H7 (cell line): ENCODE data around the gene REC8. TPM values are rescaled to one million over a fixed set of nuclear protein-coding genes. Genes with fewer than 3 reads are reported as not detected.

ENCODE experiments used
- DNase-seq: peaks from one replicate; pipeline ENCODE4 v3.0.0; 2012
- H3K27me3 ChIP-seq: 2 replicates; pipeline ENCODE4 v1.6.0; 2011; ENCODE audit warnings: mild to moderate bottlenecking, low read length; ENCODE audit not compliant: control insufficient read depth, insufficient read depth
- H3K36me3 ChIP-seq: replicated peaks from 2 replicates; pipeline ENCODE4 v1.5.1; 2011; ENCODE audit warnings: low read length; ENCODE audit not compliant: control insufficient read depth, insufficient read depth
- H3K4me3 ChIP-seq: 2 replicates; pipeline ENCODE4 v1.5.1; 2011; ENCODE audit warnings: low read depth, mild to moderate bottlenecking, control low read depth, low read length, moderate library complexity; ENCODE audit not compliant: insufficient read depth
- total RNA-seq: library from RNA; depleted of rRNA; stranded (reverse); fragments of >200 nt; shearing (Covaris generic); gene quantifications from 2 replicates; pipeline ENCODE4 v1.2.3, GENCODE V29; 2014; rRNA removed

The REC8 gene, protein sequence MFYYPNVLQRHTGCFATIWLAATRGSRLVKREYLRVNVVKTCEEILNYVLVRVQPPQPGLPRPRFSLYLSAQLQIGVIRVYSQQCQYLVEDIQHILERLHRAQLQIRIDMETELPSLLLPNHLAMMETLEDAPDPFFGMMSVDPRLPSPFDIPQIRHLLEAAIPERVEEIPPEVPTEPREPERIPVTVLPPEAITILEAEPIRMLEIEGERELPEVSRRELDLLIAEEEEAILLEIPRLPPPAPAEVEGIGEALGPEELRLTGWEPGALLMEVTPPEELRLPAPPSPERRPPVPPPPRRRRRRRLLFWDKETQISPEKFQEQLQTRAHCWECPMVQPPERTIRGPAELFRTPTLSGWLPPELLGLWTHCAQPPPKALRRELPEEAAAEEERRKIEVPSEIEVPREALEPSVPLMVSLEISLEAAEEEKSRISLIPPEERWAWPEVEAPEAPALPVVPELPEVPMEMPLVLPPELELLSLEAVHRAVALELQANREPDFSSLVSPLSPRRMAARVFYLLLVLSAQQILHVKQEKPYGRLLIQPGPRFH
- total RNA-seq = 5.6 and 5.9 TPM in 2 replicates

DNA sequence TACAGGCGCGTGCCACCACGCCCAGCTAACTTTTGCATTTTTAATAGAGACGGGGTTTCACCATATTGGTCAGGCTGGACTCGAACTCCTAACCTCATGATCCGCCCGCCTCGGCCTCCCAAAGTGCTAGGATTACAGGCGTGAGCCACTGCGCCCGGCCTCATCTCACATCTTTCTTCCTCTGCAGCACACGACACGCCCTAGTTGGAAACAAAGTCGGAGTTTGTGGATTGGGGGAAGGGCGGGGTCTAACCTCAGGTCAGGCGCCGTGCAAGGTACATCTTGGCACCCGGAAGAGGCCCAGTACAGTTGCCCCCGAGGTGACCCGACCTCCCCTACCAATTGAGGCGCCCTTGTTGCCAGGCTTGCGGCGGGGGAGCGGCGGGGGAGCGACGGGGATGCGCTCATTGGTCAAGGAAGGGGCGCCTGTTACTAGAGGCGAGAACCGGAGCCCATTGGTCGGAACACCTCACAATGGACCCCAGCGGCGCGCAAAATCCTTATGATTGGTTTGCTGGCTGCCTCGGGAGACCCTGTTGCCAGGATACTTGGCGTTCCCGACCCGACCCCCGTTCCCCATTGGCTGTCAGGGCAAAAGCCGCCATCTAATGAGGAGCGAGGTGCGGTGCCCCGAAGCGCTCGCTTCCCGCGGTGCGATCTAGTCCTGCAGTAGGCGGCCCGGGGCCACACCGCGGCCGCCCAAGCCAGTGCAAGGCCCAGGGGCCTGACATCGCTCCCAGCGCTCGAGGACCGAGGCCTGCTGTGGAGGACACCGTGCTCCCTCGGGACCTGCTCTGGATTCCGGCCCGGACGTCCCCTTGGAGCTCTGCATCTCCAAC, at the start of gene REC8:
Gene REC8 (plus strand): TSS at position 659 of the 839 bp plus-strand sequence. CDS start 473 bp downstream, outside the sequence.
- Histone ChIP-seq H3K4me3 (peak within 1 kb of the TSS; percentile 69), H3K36me3 (peaks cover 5% of the 10 kb centered on the region), H3K27me3 (no peaks in the 10 kb centered on the region)
- DNase-seq = peak; percentile 100

DNA sequence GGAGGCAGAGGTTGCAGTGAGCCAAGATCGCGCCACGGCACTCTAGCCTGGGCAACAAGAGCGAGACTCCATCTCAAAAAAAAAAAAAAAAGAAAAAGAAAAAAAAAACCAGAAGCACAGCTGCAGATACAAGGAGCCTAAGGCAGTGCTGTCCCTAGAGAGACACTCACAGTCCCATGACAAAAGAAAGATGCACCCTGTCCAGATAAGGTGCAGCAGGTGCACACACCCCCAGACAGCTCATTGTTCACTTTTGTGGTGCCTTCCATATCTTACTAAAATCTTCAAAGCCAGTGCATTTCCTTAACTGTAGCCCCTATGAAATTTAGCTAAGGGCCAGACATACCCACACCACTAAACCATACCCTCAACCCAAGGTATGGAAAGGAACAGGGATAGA, 49.5 kb upstream of the REC8 start:
- no peak overlapping the region for H3K4me3 ChIP-seq
- peaks cover 33% of the 10 kb centered on the region for H3K36me3 ChIP-seq
- no peaks in the 10 kb centered on the region for H3K27me3 ChIP-seq
- no peak for DNase-seq

DNA sequence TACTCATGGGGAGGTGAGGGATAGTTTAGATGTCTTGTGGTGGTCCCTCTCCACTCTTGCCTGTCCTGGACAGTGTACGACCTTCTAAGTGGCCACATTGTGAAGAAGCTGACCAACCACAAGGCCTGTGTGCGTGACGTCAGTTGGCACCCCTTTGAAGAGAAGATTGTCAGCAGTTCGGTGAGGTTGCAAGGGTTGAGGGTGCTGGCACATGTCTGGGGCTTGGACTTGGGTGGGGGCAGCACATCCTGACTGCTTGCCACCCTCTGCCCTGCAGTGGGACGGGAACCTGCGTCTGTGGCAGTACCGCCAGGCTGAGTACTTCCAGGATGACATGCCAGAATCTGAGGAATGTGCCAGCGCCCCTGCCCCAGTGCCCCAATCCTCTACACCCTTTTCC, 49.0 kb upstream of the REC8 start:
- Histone ChIP-seq H3K4me3 (no peak overlapping the region), H3K27me3 (no peaks in the 10 kb centered on the region), H3K36me3 (peaks cover 33% of the 10 kb centered on the region)
- no peak for DNase-seq

DNA sequence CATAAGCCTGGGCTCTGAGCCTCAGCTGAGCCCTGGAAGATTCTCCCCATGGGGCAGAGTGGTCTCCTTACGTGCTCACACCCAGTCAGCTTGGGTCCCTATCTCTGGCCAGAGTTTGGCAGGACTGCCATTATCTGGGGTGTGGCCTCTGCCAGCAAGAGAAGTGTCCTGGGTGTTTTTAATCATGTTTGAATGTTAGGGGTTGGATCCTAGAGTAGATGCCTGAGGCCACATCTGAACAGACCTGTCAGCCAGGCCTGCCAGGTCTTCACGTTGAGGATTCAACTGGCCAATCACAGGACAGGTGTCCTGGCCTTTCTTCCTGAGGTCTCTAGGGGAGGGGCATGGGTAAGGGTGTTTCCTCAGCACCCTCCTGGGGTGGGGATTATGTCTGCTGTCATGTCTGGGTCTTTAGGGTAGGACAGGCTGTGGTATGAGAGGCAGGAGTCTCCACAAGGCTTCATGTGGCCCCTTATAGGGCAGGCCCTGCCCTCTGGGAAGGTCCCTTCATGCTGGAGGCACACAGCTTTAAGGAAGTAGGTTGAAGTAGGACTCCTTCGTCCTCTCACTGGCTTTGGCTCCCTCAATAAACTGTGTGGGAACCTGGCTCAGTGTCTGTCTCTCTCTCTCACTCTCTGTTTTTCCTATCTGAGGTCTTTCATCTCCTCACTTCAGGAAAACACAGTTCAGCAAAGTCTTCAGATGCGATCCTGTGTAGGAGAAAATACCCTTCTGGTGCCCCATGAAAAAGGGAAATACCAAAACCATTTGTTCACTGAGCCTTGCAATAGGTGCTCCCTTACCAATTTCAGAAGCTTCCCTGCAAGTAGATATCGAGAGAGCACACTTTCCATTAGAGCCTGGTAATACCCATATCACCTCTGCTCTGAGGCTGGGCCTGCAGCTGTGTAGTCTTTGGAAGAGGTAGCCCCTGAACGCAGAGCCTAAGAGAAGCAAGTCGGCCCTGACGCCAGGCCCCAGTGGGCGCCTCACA, 48.2 kb upstream of the REC8 start:
- Histone ChIP-seq H3K27me3 (no peaks in the 10 kb centered on the region), H3K4me3 (no peak overlapping the region), H3K36me3 (peaks cover 26% of the 10 kb centered on the region)
- DNase-seq = no peak

DNA sequence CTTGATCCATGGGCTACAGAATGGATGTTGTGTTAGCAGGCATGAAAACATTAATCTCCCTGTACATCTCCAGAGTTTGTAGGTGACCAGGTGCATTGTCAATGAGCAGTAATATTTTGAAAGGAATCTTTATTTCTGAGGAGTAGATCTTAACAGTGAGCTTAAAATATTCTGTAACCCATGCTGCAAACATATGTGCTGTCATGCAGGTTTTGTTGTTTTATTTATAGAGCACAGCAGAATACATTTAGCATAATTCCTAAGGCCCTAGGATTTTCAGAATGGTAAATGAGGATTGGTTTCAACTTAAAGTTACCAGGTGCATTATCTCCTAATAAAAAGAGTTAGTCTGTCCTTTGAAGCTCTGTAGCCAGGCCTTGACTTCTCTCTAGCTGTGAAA, 44.9 kb upstream of the REC8 start:
- no peak for DNase-seq
- Histone ChIP-seq H3K4me3 (no peak overlapping the region), H3K27me3 (no peaks in the 10 kb centered on the region), H3K36me3 (peaks cover 7% of the 10 kb centered on the region)

DNA sequence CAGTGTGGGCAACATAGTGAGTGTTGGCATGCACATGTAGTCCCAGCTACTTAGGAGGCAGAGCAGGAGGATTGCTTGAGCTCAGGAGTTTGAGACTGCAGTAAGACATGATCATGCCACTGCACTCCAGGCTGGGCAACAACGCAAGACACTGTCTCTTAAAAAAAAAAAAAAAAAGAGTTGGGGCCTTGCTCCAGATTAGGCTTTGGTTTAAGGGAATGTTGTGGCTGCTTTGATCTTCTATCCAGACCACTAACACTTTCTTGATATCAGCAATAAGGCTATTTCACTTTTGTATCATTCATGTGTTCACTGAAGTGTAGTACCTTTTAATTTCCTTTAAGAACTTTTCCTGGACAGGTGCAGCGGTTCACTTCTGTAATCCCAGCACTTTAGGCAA, 44.2 kb upstream of the REC8 start:
- H3K36me3 ChIP-seq = peaks cover 5% of the 10 kb centered on the region
- no peak for DNase-seq
- no peaks in the 10 kb centered on the region for H3K27me3 ChIP-seq
- no peak overlapping the region for H3K4me3 ChIP-seq

DNA sequence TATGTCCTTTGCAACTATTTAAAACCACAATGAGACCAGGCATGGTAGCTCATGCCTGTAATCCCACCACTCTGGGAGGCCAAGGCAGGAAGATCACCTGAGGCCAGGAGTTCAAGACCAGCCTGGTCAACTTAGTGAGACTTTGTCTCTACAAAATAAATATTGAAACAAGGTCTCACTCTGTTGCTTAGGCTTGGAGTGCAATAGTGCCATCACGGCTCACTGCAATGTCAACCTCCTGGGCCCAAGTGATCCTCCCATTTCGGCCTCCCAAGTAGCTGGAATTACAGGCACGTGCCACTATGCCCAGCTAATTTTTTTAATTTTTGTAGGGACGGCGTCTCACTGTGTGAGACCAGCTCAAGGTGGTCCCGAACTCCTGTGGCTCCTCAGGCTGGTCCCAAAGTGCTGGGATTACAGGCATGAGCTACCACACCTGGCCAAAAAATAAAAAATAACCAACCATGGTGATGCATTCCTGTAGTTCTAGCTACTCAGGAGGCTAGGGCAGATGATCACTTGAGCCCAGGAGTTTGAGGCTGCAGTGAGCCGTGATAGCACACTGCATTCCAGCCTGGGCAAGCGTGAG, 42.4 kb upstream of the REC8 start:
- DNase-seq = no peak

DNA sequence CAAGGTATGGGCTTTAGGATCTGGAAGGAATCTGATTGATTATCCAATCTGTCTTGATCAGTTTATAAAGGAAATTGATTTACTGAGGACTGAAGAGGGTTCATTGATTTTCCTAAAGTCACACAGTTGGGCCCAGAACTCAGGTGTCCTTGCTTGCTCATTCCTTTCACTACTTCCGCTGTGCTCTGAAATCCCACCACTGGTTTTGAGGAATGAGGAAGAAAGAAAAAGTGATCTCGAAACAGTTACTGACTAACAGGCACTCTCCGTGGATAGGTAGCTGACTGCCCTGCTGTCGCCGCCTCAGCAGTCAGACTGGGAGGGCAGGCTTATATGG, 41.5 kb upstream of the REC8 start, which contains the start of gene FITM1:
Gene FITM1 (plus strand): TSS at position 280 of the 337 bp plus-strand sequence. CDS start 905 bp downstream, outside the sequence.
- Histone ChIP-seq H3K4me3 (no peak within 1 kb of the TSS), H3K27me3 (no peaks in the 10 kb centered on the region), H3K36me3 (no peaks in the 10 kb centered on the region)
- no peak for DNase-seq

More for the DNA sequence above, 42.4 kb upstream of the REC8 start:
- Histone ChIP-seq H3K27me3 (no peaks in the 10 kb centered on the region), H3K4me3 (no peak overlapping the region), H3K36me3 (no peaks in the 10 kb centered on the region)

DNA sequence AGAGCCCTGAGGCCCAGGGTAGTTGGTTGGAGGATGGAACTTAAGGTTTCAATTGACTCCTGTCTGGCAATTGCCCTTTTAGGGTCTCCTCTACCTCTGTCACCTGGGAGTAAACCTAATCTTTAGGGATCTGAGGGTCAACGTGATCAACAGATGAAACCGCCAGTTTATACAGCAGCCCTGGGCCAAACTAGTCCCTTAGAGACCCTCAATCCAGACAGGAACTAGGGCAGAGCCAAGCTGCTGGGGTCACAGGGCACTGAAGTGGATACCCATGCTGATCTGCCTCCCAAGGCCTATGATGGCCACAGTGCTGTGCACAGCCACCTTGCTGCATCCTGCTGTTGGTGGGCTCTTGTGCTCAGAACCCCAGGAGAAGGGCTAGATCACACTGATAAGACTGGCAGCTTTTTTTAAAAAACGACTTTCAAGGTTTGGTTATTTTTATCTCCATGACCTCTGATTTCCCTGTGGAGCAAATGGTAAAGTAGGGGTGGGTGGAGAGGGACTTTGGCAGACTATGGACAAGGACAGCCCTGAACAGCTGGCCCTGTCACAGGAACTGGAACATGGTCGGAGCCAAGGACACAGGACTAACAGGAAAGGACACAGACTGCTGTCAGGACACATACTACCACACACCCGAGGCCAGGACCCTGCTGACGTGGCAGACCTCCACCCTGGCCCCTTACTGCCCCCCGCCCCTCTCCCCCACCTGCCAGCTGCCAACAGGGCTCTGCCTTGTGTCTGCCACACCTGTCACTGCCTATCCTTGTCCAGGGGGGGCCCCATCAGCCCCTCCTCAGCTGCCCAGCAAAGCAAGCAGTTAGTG, 40.9 kb upstream of the REC8 start:
- H3K4me3 ChIP-seq = no peak overlapping the region
- H3K27me3 ChIP-seq = no peaks in the 10 kb centered on the region
- no peak for DNase-seq
- H3K36me3 ChIP-seq = no peaks in the 10 kb centered on the region

DNA sequence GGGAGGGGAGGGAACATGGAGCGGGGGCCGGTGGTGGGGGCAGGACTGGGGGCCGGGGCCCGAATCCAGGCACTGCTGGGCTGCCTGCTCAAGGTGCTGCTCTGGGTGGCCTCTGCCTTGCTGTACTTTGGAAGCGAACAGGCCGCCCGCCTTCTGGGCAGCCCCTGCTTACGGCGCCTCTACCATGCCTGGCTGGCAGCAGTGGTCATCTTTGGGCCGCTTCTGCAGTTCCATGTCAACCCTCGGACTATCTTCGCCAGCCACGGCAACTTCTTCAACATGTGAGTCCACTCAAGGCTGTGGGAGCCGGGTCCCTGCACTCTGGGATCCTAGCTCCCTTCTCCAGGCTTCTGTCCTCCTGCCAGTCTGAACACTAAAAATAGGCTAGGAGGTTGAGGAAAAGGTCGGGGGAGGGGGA, 40.3 kb upstream of the REC8 start:
- Histone ChIP-seq H3K27me3 (peaks cover 2% of the 10 kb centered on the region; the same call in 1 of the 2 replicates), H3K4me3 (no peak overlapping the region), H3K36me3 (no peaks in the 10 kb centered on the region)
- no peak for DNase-seq

DNA sequence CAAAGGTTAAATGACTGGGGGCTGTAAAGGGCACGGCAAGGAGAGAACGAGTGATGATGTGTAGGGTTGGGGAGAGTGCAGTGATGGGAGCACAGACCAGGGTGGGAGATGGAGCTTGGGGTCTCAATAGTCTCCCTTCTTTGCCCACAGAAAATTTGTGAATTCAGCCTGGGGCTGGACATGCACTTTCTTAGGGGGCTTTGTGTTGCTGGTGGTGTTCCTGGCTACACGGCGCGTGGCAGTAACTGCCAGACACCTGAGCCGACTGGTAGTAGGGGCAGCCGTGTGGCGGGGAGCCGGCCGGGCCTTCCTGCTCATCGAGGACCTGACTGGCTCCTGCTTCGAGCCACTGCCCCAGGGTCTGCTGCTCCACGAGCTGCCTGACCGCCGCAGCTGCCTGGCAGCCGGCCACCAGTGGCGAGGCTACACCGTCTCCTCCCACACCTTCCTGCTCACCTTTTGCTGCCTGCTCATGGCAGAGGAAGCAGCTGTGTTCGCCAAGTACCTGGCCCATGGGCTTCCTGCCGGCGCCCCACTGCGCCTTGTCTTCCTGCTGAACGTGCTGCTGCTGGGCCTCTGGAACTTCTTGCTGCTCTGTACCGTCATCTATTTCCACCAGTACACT, 39.7 kb upstream of the REC8 start:
- H3K36me3 ChIP-seq = no peaks in the 10 kb centered on the region
- peak; percentile 51 for DNase-seq
- H3K4me3 ChIP-seq = no peak overlapping the region
- peaks cover 2% of the 10 kb centered on the region; the same call in 1 of the 2 replicates for H3K27me3 ChIP-seq

DNA sequence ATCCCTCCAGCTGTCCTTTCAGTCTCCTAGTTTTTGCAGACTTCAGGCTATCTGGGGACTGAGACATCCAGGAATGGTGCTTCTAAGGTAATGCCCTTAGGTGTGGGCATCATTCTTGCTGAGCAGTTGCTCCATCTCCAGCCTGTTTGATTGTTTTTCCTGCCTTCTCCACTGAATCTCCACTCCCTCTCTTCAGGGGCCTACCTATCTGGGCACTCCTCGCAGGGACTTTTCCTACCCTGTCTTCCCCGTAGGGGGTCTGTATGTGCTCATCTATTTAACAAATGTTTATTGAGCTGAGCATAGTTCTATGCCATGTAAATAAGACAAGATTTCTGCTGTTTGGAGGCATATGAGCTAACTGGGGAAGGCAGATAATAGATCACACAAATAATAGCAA, 38.9 kb upstream of the REC8 start:
- DNase-seq = no peak
- Histone ChIP-seq H3K27me3 (peaks cover 2% of the 10 kb centered on the region; the same call in 1 of the 2 replicates), H3K4me3 (no peak overlapping the region), H3K36me3 (0 out of 2 replicates have a peak, but pooled peaks cover 1% of the 10 kb centered on the region)
